Activated CD8-positive, alpha-beta T cell treated with anti-CD3 and anti-CD28 coated beads, Interleukin-2, amount 10 ng/mL, durations not matched to agents 7 days and 5 days (primary cell): ENCODE measurements around the gene PRDM5. TPM values are rescaled to one million over a fixed set of nuclear protein-coding genes. Genes with fewer than 3 reads are reported as not detected.
A peak's percentile ranks its signal among the peaks of the same experiment; 100 is the strongest.

Experiments used
- ATAC-seq: fragments of 150-1000 bp; cut with Tn5 transposase; one replicate; pipeline ENCODE4 v1.10.0; 2021; ENCODE audit warnings: moderate library complexity
- CTCF ChIA-PET: fragments of 350-600 bp; sonication (Branson Sonifier 250); formaldehyde crosslinking; loops from one replicate; lab custom pipeline; 2021; ENCODE audit warnings: antibody characterized with exemption; lab: Charles Lee
- POLR2A ChIA-PET: fragments of 350-600 bp; sonication (Branson Sonifier 250); formaldehyde crosslinking; loops from one replicate; lab custom pipeline; 2021; ENCODE audit warnings: antibody characterized with exemption; lab: Charles Lee
- DNase-seq: peaks from one replicate; pipeline ENCODE4 v3.0.0-alpha.2; 2020
- H3K27ac Mint-ChIP-seq: one replicate; pipeline ENCODE4 v1.8.0; 2021; ENCODE audit warnings: mild to moderate bottlenecking, mixed read lengths
- H3K27me3 Mint-ChIP-seq: one replicate; pipeline ENCODE4 v1.8.0; 2021; ENCODE audit warnings: low read depth, mixed read lengths
- H3K36me3 Mint-ChIP-seq: one replicate; pipeline ENCODE4 v1.8.0; 2021; ENCODE audit warnings: low read depth, mixed read lengths
- H3K4me1 Mint-ChIP-seq: one replicate; pipeline ENCODE4 v1.8.0; 2021; ENCODE audit warnings: low read depth, mixed read lengths
- H3K4me3 Mint-ChIP-seq: one replicate; pipeline ENCODE4 v1.8.0; 2021; ENCODE audit warnings: mild to moderate bottlenecking, mixed read lengths
- H3K9me3 Mint-ChIP-seq: one replicate; pipeline ENCODE4 v1.8.0; 2022; ENCODE audit warnings: mixed read lengths; ENCODE audit not compliant: insufficient read depth
- total RNA-seq, 2 experiments: library from RNA; stranded (reverse); gene quantifications; one replicate each; pipeline ENCODE4 v1.2.3, GENCODE V29; 2021

Gene PRDM5
- under 1 TPM; 0.05 to 0.16 TPM for total RNA-seq

GRCh38 chr4:120922381-120923206, at the start of gene PRDM5:
TSS of gene PRDM5 (minus strand) at chr4:120922726. CDS start at chr4:120922608, 118 bp downstream.
- ChIA-PET CTCF (interaction anchor here (0.7 to 1.4 kb wide), 3 partner anchors 23 to 270 kb away, joined by 3 to 4 read pairs (median 3); no protein-coding TSS in a partner anchor), POLR2A (no interaction called here)
- H3K4me3 Mint-ChIP-seq: peak within 1 kb of the TSS; percentile 71
- ATAC-seq: peak; percentile 71
- H3K9me3 Mint-ChIP-seq: no peaks in the 10 kb centered on the region
- peak within 1 kb of the TSS; percentile 1 for H3K27ac Mint-ChIP-seq
- H3K36me3 Mint-ChIP-seq: no peaks in the 10 kb centered on the region
- peaks cover 16% of the 10 kb centered on the region for H3K4me1 Mint-ChIP-seq
- H3K27me3 Mint-ChIP-seq: peaks cover 13% of the 10 kb centered on the region
- DNase-seq: peak; percentile 38

- no peaks in the 10 kb centered on the region for H3K9me3 Mint-ChIP-seq
- H3K27me3 Mint-ChIP-seq: no peaks in the 10 kb centered on the region
- H3K27ac Mint-ChIP-seq: no peak overlapping the region
- H3K36me3 Mint-ChIP-seq: no peaks in the 10 kb centered on the region
- H3K4me1 Mint-ChIP-seq: no peaks in the 10 kb centered on the region
- ChIA-PET CTCF (no interaction called here), POLR2A (no interaction called here)
- no peak overlapping the region for H3K4me3 Mint-ChIP-seq
- DNase-seq: no peak
- ATAC-seq: no peak
These were observed 49.4 kb upstream of the PRDM5 start for GRCh38 chr4:120971884-120972283.

DNA sequence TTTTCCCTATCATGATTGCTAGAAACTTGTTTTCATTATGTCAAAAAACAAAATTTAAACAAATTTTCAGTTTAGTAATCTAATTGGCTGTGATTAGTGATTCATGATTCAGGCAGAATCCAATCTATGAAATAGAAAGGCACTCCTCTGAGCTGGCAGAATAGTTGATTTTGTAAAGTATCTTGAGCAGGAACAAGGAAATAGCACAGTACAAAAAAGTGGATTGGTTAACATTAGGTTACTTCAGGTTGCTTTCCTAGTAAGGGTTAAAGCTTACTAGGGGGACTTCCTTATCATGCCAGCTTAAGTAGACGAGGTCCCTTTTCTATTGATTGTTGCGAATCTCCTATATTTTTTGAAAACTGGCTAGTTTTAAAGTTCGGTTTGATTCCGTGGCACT, 43.4 kb upstream of the PRDM5 start:
- Mint-ChIP-seq H3K27ac (no peak overlapping the region), H3K36me3 (no peaks in the 10 kb centered on the region), H3K9me3 (no peaks in the 10 kb centered on the region), H3K4me3 (no peak overlapping the region), H3K27me3 (no peaks in the 10 kb centered on the region), H3K4me1 (no peaks in the 10 kb centered on the region)
- ChIA-PET POLR2A (no interaction called here), CTCF (interaction anchor here (2.1 kb wide), 1 partner anchor 12 kb away, joined by 5 read pairs; no protein-coding TSS in a partner anchor)
- no peak for DNase-seq
- ATAC-seq: no peak

GRCh38 chr4:120964596-120964995, 42.1 kb upstream of the PRDM5 start:
- Mint-ChIP-seq H3K27ac (no peak overlapping the region), H3K27me3 (no peaks in the 10 kb centered on the region), H3K36me3 (no peaks in the 10 kb centered on the region), H3K4me3 (no peak overlapping the region), H3K9me3 (no peaks in the 10 kb centered on the region), H3K4me1 (no peaks in the 10 kb centered on the region)
- POLR2A ChIA-PET: no interaction called here
- ATAC-seq (no peak), DNase-seq (no peak)
- CTCF ChIA-PET: interaction anchor here (0.9 kb wide), 1 partner anchor 810 kb away, joined by 3 read pairs; no protein-coding TSS in a partner anchor

DNA sequence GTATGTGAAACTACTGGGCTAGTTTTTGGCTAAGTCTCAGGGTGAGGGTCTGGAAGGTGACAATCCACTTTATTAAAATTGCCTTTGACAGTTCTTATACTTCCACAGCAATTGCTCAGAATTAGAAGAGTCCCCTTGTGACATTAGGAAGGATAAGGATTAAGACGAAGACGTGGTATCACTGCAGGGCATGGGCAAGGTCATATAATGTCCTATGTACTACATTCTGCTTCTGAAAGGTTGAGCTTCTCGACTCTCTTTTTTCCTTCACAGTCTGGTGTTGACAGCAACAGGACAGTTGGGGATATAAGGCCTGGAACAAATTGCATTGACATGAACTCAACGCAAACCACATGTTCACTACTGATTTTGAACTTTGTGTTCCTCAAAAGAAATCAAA, 40.9 kb upstream of the PRDM5 start:
- no peaks in the 10 kb centered on the region for H3K36me3 Mint-ChIP-seq
- DNase-seq: no peak
- CTCF ChIA-PET: no interaction called here
- H3K4me1 Mint-ChIP-seq: no peaks in the 10 kb centered on the region
- no peak overlapping the region for H3K27ac Mint-ChIP-seq
- H3K9me3 Mint-ChIP-seq: no peaks in the 10 kb centered on the region
- POLR2A ChIA-PET: no interaction called here
- H3K27me3 Mint-ChIP-seq: no peaks in the 10 kb centered on the region
- H3K4me3 Mint-ChIP-seq: no peak overlapping the region
- ATAC-seq: no peak

GRCh38 chr4:120960656-120961267, 38.2 kb upstream of the PRDM5 start:
- POLR2A ChIA-PET: no interaction called here
- CTCF ChIA-PET: no interaction called here
- DNase-seq (no peak), ATAC-seq (no peak)
- no peaks in the 10 kb centered on the region for H3K4me1 Mint-ChIP-seq
- H3K27me3 Mint-ChIP-seq: no peaks in the 10 kb centered on the region
- H3K4me3 Mint-ChIP-seq: no peak overlapping the region
- no peak overlapping the region for H3K27ac Mint-ChIP-seq
- no peaks in the 10 kb centered on the region for H3K36me3 Mint-ChIP-seq
- no peaks in the 10 kb centered on the region for H3K9me3 Mint-ChIP-seq

- Mint-ChIP-seq H3K9me3 (no peaks in the 10 kb centered on the region), H3K36me3 (no peaks in the 10 kb centered on the region), H3K27ac (no peak overlapping the region), H3K27me3 (no peaks in the 10 kb centered on the region), H3K4me3 (no peak overlapping the region), H3K4me1 (no peaks in the 10 kb centered on the region)
- ATAC-seq: no peak
- POLR2A ChIA-PET: no interaction called here
- no peak for DNase-seq
- CTCF ChIA-PET: no interaction called here
These were observed 25.9 kb upstream of the PRDM5 start for GRCh38 chr4:120948382-120948781.

DNA sequence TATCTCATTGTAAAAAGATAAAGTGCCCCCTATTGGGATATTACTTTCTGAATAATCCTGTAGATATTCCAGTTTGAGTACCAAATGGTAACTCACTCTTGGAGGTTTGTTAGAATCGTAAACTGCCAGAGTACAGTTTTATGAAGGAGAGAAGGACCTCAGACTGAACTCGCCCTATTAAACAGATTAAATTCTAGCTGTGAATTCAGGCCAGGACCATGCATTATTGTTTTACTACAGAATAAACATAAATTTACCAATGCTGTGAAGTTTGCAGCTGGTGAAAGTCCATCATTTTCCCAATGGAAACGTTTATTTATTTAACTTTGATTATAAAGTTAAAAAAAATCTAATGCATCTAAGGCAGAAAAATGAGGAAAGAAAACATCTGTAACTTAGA, 20.2 kb upstream of the PRDM5 start:
- CTCF ChIA-PET: no interaction called here
- no peaks in the 10 kb centered on the region for H3K27me3 Mint-ChIP-seq
- POLR2A ChIA-PET: no interaction called here
- H3K27ac Mint-ChIP-seq: no peak overlapping the region
- H3K4me3 Mint-ChIP-seq: no peak overlapping the region
- no peaks in the 10 kb centered on the region for H3K9me3 Mint-ChIP-seq
- ATAC-seq (no peak), DNase-seq (no peak)
- H3K36me3 Mint-ChIP-seq: no peaks in the 10 kb centered on the region
- H3K4me1 Mint-ChIP-seq: no peaks in the 10 kb centered on the region

DNA sequence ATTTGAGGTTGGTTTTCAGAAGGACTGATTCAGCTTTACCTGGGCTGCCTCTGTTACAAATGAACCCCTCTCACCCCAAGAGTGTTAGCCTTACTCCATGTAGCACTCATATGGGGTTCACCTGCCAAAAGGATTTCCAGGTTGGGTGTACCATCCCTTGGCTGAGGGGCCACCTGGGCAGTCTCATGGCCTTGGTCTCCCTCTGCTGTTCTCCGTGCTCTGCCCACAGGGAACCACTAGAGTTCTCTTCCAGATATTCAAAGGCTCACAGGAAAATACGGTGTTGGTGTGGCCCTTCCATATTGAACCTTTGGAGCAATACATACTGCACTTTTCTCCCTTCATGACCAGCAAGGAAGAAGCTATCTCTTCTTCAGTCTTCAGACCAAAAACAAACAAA, 18.0 kb upstream of the PRDM5 start:
- Mint-ChIP-seq H3K36me3 (no peaks in the 10 kb centered on the region), H3K27ac (no peak overlapping the region), H3K4me1 (no peaks in the 10 kb centered on the region), H3K27me3 (peaks cover 3% of the 10 kb centered on the region), H3K9me3 (no peaks in the 10 kb centered on the region), H3K4me3 (no peak overlapping the region)
- DNase-seq (no peak), ATAC-seq (no peak)
- POLR2A ChIA-PET: no interaction called here
- CTCF ChIA-PET: no interaction called here

- ChIA-PET CTCF (no interaction called here), POLR2A (no interaction called here)
- Mint-ChIP-seq H3K36me3 (no peaks in the 10 kb centered on the region), H3K27me3 (peaks cover 3% of the 10 kb centered on the region), H3K4me3 (no peak overlapping the region), H3K4me1 (no peaks in the 10 kb centered on the region), H3K27ac (no peak overlapping the region), H3K9me3 (no peaks in the 10 kb centered on the region)
- DNase-seq (no peak), ATAC-seq (no peak)
These were observed 17.2 kb upstream of the PRDM5 start for GRCh38 chr4:120939693-120940092.

GRCh38 chr4:120929847-120930246, 7.3 kb upstream of the PRDM5 start:
- DNase-seq: no peak
- no peak overlapping the region for H3K27ac Mint-ChIP-seq
- H3K4me3 Mint-ChIP-seq: no peak overlapping the region
- H3K27me3 Mint-ChIP-seq: no peaks in the 10 kb centered on the region
- ChIA-PET POLR2A (no interaction called here), CTCF (interaction anchor here (1.1 to 1.2 kb wide), 3 partner anchors 9 to 47 kb away, joined by 3 to 5 read pairs (median 4); no protein-coding TSS in a partner anchor)
- H3K9me3 Mint-ChIP-seq: no peaks in the 10 kb centered on the region
- peaks cover 8% of the 10 kb centered on the region for H3K4me1 Mint-ChIP-seq
- no peaks in the 10 kb centered on the region for H3K36me3 Mint-ChIP-seq
- ATAC-seq: no peak

DNA sequence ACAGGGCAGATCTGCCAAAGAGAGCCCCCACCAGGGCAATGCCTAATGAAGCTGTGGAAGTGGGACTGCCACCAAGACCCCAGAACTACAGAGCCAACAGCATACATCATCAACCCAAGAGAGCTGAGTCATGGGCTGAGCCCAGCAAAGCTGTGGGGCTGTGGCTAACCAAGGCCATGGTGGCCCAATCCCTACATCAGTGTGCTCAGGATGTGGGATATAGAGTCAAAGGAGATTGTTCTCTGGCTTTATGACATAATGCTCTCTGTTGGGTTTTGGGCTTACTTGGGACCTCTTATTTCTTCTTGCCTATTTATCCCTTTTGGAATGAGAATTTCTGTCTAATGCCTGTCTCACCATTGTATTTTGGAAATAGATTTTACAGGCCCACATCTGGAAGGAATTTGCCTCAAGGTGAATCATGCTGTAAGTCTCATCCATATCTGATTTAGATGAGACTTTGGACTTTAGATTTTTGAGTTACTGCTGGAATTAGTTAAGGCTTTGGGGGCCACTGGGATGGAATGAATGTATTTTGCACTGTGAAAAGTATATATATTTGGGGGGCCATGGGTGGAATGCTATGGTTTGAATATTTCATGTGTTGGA, 5.4 kb upstream of the PRDM5 start:
- ATAC-seq: no peak

More for the DNA sequence above, 5.4 kb upstream of the PRDM5 start:
- Mint-ChIP-seq H3K4me3 (no peak overlapping the region), H3K27ac (no peak overlapping the region), H3K27me3 (peaks cover 8% of the 10 kb centered on the region), H3K4me1 (peaks cover 10% of the 10 kb centered on the region), H3K9me3 (no peaks in the 10 kb centered on the region), H3K36me3 (no peaks in the 10 kb centered on the region)
- ChIA-PET POLR2A (no interaction called here), CTCF (no interaction called here)
- no peak for DNase-seq
